EH (cell line): ENCODE data around the gene EXOC3L2.

Experiments used
- DNase-seq: peaks from one replicate; pipeline ENCODE4 v3.0.0-alpha.2; 2015; ENCODE audit warnings: low read depth

Gene EXOC3L2

GRCh38 chr19:45179892-45180370 is 65.3 kb downstream of the EXOC3L2 start:
- no peak for DNase-seq

- DNase-seq, result peak; percentile 50
These were observed 65.9 kb downstream of the EXOC3L2 start for GRCh38 chr19:45179072-45179891.

DNA sequence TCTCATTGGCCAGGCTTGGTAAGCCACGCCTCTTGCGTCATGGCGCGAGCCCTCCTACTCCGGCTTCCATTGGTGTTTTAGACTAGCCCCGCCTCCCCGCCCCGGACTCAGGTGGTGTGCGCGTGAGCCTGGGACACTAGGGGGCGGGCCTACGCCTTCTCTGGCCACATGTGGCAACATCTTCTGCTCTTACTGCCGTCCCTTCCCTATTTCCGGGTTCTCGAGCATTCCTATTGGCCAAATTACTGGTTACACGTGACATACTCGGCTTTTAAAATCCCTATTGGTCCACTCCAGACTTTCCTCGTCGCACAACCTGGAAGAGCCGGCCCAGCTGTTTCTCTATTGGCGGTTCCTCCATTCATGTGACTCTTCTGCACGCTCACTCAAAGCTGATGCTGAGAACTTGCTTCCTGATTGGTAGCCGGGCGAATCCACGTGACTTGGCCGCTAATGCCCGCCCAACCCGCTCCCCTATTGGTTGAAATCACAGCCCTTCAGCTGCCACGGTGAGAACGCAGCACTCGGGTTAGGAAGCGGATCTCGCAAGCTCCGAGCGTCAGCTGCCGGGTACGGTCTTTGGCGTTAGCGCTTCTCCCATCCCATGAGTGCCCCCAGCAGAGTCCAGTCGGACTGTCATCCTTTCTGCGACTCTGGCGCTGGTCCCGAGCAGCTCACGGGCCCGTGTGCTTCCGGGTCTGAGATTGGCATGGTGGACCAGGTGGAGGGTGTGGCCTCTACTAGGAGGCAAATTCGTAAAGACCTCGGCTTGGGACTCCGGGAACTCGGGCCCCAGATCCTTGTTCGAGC is 66.7 kb downstream of the EXOC3L2 start, which contains the start of gene BLOC1S3:
Gene BLOC1S3 (plus strand): TSS at position 523 of the 810 bp plus-strand sequence. CDS start 513 bp downstream, outside the sequence.
- peak; percentile 100 for DNase-seq

GRCh38 chr19:45177817-45178261 is 67.4 kb downstream of the EXOC3L2 start, which contains the start of gene TRAPPC6A:
Gene TRAPPC6A, minus strand, starts transcription at chr19:45178237. Its CDS starts 19 bp downstream, at chr19:45178218.
- peak; percentile 65 for DNase-seq

- no peak for DNase-seq
These were observed 69.5 kb downstream of the EXOC3L2 start for GRCh38 chr19:45175515-45176345.

- peak; percentile 86 for DNase-seq
These were observed 71.4 kb downstream of the EXOC3L2 start for GRCh38 chr19:45173816-45174215.

DNA sequence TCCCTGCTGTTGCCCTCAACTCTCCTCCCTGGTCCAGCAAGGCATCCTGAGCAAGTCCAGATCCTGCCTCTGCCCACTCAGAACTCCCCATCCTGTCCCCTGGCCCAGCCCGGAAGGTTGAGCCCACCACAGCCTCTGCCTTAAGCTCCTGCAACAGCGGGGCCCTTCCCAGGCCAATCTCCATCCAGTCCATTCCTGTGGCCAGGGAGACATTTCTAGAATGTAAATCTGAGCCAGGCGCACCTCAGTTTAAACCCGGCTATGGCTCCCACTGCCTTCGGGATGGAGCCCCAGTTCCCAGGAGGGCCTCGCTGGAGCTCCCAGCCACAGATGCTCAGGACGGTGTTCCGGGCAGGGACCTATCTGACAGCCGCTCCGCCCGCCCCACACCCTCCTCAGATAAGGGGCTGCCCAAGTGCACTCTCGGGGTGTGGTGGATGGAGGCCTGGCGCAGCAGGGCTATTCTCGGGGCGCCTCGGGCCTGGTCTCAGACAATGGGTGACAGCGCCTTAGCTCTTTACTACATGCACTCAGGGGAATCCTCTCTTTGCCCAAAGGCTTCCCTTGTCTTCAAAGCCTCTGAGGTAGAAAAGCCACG is 72.5 kb downstream of the EXOC3L2 start:
- no peak for DNase-seq

- DNase-seq, result no peak
These were observed 73.0 kb downstream of the EXOC3L2 start for GRCh38 chr19:45172173-45172572.

DNA sequence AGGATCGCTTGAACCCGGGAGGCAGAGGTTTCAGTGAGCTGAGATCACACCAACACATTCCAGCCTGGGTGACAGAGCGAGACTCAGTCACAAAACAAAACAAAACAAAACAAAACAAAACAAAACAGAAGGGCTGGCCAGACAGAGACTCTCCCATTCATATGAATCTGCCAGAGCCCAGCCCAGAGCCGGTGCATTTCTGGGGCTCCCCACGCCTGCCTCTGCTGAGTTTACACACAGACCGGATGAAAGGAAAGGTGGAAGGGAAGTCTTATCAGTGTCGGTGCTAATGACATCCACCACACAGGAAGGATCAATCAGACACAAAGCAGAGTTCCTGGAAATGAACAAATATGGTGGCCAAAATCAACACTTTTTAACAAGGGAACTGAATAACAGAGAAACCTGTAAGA is 74.0 kb downstream of the EXOC3L2 start:
- DNase-seq, result no peak

- DNase-seq, result no peak
These were observed 74.8 kb downstream of the EXOC3L2 start for GRCh38 chr19:45170146-45171106.

- no peak for DNase-seq
These were observed 75.6 kb downstream of the EXOC3L2 start for GRCh38 chr19:45169602-45170001.

DNA sequence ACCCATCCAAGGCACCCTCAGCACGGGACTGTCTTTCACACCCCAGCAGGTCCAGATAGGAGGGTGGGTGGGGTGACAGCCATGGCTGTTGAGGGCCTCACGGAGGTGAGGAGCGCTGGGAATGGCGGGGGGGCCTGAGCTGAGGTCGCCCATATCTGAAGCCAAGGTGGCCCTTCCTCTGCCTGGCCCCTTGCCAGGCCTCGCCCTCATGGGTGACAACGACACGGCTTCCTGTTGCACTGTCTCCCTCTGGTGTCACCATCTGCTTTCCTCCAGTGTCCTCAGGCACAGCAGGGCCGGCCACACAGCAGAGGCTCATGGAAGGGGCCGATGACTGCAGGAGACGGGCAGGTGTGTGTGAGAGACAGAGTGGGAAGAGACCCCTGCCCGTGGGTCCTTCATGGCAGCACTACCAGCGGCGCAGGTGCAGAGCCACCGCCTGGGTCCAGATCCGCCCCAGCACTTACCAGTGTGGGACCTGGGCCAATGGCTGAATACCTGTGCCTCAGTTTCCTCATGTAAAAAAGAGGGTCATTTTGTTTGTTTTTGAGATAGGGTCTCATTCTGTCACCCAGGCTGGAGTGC is 76.3 kb downstream of the EXOC3L2 start:
- DNase-seq, result no peak

- DNase-seq, result no peak
These were observed 78.4 kb downstream of the EXOC3L2 start for GRCh38 chr19:45166723-45167252.

DNA sequence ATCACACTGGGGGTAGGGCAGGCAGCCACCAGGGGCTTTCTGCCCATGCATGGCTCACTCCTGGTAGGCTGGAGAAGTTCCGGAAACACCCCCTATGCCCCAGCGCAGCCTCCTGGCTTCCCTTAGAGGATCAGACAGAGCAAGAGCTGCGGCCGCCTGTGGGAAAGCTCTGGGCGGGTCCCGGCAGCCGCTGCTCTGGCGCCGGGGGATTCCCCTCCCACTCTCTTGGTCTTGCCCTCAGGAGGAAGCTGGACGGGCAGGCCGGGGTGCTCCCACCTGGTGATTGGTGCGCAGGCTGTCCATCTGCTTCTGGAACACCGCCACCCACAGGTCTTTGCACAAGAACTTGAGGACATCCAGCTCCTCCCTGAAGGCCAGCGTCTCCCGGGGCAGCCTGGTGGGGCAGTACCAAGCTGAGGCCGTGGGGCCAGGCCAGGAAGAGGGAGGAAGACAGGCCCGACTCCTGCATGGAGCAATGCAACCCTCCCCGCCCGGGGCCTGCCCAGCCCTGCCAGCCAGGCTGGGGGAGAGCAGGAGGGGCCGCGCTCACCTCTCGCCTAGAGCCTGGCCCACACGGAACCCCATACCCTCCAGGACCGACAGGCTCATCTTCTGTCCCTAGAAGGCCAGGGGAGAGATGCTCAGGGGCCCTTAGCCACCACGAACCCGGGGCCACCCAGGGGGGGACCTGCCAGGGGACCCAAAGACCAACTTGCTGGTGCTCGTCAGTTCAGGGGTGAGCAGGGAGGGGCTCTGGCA is 80.5 kb downstream of the EXOC3L2 start:
- peak; percentile 76 for DNase-seq

GRCh38 chr19:45163751-45164460 is 81.3 kb downstream of the EXOC3L2 start:
- DNase-seq, result no peak

DNA sequence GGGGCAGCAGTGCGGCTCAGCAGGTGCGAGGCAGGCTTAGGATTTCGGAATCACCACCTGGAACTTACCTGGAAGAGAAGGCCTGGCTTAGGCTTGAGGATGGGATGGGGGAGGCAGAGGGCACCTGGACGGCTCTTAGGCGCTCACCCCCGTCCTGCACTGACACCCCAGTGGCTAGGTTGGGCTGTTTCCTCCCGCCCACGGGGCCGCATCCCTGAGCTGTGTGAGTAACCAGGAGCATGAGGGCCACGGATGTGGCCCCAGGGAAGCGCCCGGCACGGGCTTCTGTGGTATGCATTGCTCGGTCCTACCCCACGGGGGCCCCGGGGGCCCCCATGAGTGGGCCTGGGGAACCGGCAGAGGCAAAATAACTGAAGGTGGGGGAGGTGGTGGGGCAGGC is 82.1 kb downstream of the EXOC3L2 start:
- no peak for DNase-seq

DNA sequence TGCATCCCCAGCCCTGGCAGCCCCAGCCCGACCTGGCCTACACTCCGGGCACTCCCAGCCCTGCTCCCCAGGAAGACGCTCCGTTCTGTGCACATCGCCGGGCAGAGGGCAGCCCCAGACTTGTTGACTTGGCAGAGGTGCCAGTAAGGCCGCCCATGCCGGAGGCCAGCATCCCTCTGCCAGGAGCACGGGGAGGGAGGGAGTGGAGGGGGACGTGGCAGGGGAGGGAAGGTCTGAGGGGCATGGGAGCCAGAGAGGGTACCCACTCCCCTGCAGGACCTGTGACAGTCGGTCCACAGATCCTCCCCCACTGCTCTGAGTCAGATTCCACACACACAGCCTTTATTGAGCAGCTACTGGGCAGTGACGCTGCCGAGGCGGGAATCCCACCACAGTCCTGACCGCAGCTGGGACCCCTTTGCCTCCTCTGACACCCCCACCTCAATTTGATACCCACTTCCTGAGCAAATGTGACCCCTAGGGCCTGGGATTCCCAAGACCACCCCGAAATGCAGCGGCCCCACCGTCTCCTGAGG is 82.5 kb downstream of the EXOC3L2 start:
- no peak for DNase-seq
